ENCODE measurements around the gene DBX1.

DNA sequence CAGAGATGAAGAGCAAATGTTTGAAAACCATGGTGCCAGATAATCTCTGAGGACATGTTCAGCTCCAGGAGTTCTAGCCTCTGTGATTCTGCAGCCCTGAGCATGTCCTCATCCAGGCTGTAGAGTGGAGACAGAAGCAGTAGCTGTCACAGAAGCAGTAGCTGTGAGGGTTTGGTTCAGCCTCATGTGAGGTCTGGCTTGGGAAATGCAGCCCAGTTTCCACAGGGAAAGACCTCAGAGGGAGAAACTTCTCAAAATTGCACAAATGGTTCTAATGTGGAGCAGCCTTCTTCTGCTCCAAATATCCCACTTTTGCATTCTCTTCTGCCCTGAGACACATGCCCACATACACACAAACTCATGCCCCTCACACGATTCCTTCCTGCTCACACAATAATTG lies 48.4 kb downstream of the DBX1 start:
- TF ChIP-seq GATA3 (IDR thresholded peaks at IDR 0.05; ENCODE audit: low read depth, low read length) (no peak), GATA2 (IDR thresholded peaks at IDR 0.05; ENCODE audit: low read depth, low read length) (no peak)
